HG03342 (cell line): ENCODE results near the gene UBE2R2.
"Not testable (repeated sequence)": the region's sequence is repeated elsewhere in the genome, so short reads cannot be mapped to it uniquely, and the experiment has no call there.

Experiments
- ATAC-seq: cut with Tn5 transposase; IDR thresholded peaks from one replicate; pipeline ENCODE4 v1.9.1; 2021; ENCODE audit warnings: mild to moderate bottlenecking, moderate library complexity; ENCODE audit not compliant: unreplicated experiment

Gene UBE2R2

DNA sequence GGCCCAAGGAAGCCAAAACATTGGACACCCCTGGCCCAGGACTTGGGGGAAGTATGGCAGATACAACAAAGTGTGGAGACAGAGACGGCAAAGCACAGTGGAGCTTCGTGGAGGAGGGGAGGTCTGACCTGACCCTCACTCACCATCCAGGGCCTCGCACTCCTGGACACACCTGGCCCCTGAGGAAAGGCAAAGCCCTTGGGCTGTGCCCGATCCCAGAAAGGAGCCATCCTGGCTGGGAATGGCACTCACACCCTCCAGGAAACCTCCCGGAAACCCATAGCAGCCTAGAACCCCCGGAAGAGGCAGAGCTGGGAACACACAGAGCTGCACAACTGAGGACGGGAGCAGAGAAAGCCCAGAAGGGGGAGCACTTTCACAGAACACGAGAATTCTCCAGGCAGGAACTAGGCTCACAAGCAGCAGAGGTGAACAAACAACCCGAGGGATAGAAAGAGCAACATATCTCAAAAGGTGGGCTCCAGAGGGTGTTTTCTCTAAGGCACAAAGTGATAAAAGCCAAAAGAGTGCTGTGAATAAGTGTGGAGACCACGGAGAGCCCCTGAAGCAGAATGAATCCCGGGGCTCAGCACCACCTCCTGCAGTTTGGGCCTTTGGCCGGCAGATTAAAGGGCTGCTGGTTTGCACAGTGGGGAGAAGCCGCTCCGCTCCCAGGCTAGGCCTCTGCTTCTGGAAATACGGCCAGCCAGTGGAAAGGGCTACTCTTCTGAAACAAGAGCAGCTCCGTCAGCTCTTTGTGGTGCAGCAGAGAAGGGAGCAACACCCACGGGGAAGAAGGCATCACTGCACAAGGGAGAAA, 108.2 kb downstream of the UBE2R2 start:
- no peak for ATAC-seq

DNA sequence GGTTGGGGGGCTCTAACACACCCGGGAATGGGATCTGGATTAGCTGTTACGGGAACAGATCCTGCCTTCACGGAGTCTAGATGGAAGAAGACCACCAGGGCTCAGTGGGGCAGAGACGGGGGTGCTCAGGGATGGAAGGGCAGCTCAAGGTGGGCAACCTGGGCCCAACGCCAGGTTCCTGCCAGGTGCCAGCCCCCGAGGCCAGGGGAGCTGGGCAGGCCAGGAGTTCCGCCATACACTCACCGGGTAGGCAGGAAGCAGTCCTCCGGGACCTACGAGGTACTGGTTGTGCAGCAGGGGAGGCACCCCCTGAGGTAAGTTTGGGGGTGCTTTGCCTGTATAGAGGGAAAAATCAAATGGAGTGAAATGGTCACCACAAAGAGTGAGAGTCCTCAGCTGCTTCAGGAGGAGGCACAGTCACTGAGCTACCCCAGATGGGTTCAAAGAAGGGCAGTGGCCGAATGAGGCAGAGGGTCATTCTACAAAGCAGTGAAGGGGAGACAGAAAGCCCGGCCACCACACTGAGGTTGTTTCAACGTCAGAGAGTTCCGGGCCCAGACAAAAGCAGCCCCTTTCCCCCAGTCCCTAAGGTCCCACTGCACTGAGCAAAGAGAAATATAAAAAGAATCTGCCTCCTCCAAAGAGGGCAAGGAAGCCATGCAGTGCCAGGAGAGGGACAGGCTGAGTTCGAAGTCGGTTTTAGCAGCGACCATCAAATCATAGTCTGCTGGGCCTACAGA, 110.0 kb downstream of the UBE2R2 start:
- no peak for ATAC-seq

DNA sequence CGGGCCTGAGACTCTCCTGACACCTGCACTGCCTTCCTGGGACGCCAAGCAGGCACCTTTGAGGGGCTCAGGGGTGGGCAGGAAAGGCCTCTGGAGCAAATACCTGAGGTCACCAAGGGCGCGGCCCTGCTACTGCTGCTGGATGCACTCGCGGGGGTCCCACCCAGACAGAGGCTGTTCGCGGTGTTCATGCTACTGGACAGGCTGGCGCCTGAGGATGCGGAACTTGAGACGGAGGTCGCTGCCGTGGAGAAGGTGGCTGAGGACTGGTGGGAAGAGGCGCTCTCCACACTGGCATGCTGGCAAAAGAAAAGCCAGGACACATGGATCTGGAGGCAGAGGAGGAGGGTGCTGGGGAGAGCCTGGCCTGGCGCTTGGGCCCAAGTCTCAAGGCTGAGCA, 110.7 kb downstream of the UBE2R2 start:
- no peak for ATAC-seq

DNA sequence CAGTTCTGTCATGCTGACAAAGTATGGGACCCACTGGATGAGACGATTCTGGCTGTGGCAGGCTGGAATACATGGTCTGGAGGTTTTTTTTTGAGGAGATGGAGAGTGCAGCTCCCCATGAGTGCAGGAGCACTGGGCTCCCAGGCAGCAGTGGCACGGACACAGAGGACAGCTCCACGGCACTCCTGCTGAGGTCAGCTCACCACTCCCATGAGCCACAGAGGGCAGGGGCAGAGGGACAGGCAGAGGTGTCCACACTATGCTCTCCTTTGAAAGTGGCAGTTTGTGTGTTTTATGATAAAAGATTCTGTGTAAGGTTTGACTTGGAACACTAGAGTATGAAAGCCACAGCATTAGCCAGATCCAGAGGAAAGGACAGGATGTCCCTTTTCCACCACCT, 114.4 kb downstream of the UBE2R2 start:
- no peak for ATAC-seq

DNA sequence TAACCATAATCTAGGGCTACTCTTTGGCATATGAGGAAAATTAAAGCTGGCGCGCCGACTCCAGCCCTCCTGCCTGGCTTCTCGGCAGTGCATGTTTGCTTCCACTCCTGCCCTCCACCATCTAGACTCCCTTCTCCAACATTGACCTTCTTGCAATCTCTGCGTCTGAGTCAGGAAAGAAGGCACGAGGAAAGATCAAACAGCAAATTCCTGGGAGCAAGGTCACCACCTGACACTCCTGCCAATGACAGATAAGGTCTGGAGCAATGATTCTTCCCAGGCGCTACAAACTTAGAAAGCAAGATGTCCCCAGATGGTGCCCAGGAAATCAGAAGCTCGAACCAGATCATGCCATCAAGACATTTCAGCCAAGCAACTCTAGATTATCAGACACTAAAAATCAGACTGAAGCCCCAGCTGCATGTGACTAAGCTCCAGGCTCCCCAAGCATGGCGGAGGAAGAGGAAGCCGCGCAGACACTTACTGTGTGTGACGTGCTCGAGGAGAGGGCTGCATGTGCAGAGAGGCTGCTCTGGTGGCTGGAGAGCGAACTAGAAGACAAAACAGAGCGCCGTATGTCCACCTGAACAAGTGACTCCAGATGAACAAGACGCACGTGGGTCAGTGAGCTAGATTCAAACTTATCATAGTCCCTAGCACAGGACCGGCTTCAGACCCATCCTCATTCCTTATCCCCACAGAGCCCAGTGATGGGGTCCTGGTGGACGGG, 115.3 kb downstream of the UBE2R2 start:
- ATAC-seq, result no peak

DNA sequence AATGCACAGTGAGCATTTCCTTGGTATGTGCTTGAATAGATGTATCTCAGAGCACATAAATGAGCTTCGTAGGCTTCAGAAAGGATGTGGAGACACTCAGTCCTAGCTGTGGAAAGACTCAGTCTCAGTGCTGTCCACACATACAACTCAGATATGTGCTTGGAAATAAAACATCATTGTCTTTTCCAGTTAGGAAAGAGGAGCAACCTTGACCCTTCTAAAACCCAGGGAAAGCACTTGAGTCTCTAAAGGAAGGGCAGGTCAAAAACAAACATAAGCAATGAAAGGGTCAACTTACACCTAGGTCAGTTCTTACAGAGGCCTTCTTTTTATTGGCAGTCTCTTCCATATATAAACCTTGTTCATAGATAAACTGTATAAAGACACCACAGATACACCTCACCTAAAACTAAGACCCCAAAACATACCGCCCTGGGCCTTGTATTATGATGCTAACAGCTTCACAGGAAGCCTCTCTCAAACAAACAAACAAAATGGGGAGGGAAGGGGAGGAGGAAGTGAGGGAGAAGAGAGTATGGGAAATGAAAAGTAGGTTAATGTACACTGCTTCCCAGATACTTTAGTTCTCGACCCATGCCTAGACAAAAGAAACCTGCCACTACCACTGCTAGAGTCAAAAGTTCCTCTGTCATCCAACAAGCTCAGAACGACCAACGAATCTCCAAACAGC, 117.4 kb downstream of the UBE2R2 start:
- ATAC-seq, result no peak

DNA sequence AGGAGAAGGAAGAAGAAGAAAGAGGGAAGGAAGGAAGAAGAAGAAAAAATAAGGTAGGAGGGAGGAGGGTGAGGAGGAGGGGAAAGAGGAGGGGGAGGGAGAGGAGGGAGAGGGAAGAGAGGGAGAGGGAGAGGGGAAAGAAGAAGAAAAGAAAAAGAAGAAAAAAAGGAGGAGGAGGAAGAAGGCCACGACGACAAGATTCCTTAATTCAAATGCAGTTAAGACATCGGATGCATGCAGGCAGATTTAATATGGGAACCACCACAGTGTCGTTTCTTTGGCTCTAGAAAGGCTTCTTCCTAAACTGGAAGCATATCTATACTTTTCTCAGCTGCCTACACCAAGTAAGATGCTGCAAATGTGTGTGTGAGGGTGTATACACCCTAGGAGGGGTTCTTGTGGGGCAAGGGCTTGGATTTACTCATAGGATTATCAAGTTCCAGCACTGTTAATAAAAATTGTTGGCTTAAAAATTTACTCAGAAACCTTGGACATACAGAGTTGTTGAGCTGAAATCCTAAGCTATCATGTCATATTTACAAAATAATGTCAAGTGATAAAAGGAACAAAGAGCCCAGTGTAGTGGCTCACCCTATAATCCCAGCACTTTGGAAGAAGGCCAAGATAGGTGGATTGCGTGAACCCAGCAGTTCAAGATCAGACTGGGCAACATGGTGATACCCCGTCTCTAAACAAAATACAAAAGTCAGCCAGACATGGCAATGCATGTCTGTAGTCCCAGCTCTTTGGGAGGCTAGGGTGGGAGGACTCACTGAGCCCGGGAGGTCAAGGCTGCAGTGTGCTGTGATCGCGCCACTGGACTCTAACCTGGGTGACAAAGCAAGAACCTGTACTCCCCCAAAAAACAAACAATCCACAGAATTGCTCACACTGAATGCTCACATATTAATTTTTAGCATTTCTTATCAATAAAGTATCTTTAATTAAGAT, 123.2 kb downstream of the UBE2R2 start:
- ATAC-seq, result no peak

DNA sequence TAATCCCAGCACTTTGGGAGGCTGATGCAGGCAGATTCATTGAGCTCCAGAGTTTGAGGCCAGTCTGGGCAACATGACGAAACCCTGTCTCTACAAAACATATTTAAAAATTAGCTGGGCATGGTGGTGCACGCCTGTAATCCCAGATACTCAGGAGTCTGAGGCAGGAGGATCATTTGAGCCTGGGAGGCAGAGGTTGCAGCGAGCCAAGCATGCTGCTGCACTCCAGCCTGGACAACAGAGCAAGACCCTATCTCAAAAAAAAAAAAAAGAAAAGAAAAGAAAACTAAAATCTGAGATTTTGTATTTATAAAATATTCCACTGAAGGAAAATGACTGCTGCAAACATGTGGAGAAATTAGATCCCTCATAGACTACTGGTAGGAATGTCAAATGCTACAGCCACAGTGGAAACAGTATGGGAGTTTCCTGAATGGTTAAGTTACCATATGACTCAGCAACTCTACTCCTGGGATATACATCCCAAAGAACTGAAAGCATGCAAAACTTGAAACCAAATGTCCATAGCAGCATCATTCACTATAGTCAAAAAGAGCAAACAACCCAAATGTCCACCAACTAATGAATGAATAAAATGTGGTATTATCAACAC, 125.6 kb downstream of the UBE2R2 start:
- no peak for ATAC-seq

DNA sequence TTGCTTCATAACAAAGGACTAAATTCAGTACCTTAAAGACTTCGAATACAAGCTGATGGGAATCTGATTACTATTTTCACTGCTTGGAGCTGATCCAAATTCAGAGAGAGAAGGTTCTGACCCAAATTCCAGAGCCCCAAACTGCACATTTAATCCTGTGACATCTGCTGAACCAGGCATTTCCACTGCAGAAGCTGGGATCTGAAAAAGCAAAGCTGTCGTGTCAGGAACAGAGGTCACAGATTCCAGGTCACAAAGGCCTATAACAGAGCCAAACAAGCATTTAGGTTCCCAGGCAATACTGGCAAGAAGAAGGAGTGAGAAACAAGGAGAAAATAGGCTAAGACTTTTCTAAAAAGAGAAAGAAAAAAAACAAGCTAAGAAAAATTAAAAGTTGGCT, 126.4 kb downstream of the UBE2R2 start:
- no peak for ATAC-seq

DNA sequence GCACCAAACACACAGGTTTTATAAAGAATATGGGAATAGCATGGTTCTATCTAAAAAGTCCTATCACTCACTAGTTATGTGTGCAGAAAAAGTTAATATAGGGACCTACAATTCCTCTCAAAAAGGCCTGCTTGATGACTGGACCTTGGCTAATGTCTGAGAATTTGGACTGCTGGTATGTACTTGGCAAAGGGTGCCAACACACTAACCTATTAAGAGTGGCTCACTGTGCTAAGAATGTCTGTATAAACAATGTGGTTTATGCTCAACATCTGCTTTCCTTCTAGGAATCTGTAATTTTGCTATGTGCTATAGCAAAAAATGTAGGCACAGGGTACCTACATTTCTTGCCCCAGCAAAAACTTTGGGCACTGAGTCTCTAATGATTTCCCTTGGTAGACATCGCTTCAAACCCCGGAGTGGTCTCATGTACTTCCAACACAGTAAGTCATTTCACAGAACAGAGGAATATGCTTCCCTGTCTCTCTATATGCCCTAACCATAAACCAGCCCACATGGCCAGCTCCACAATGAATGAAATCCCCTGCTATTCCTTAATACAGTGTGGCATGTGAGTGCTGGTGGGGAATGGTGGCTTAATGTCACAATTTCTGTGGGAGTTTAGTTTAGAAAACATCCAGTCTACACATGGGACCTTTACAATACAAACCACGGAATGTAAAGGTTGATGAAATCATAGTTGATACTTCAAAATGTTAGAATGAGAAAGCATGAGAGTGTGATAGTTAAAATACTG, 130.0 kb downstream of the UBE2R2 start:
- ATAC-seq, result no peak

DNA sequence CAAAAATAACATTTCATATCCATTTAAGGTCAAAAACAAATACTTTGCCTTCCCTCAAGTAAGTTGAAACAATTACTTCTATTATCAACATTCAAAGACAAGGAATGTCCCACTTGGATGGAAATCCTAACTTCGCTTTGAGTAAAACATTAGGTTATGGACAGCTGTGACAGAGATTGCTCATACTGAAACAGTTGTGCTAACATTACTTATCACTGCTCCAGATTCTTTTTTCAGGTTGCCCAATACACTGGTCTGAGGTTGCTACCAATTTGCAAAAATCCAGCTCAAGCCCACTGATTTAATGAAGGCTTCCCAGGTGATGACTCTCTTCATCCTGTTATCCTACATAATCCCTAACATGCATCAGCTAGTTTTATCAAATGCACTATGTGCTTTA, 133.4 kb downstream of the UBE2R2 start:
- no peak for ATAC-seq

DNA sequence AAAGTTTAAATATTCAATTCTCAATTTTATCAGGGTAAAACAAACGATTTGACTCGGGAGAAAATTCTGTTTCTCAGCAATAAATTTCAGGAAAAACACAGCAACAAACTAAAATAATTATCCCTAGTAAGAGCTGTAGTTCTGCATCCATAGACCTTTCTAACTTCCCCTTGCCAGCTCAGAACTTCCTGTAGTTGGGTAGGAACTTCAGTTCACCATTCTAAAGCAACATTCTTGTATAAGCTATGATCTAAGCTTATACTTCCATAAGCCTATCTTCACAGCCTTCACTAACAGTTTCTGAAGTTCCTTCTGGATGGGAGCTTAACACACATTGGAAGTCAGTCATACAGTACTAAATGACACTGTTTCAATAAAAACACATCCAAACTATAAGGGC, 135.1 kb downstream of the UBE2R2 start:
- no peak for ATAC-seq

DNA sequence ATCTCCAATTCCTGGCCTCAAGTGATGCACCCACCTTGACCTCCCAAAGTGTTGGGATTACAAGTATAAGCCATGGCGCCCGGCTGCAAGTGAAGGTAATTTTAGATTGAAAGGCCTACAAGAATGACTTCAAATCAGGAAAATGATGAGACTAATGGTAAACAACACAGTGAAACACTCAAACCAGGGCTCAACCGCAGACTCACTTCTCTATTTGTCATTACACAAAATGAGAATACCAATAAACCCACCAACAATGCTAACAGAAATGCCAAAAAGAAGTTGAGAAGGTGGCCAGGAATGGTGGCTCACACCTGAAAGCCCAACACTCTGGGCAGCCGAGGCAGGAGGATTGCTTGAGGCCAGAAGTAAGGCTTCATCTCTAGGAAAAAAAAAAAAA, 139.6 kb downstream of the UBE2R2 start:
- no peak for ATAC-seq

DNA sequence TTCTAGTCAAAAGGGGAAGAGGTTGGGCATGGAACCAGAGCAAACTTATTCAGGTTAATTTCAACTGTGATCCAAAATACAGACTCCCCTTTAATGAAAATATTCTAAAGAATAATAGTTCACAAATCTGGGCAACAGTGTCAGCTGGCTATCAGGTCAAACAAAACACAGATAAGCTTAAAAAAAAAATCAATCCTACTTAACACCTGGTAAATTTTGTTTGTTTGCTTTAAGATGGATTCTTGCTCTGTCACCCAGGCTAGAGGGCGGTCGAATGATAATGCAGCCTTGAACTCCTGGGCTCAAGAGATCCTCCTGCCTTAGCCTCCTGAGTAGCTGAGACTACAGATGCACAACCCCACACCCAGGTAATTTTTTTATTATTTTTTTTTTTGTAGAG, 142.8 kb downstream of the UBE2R2 start:
- no peak for ATAC-seq

DNA sequence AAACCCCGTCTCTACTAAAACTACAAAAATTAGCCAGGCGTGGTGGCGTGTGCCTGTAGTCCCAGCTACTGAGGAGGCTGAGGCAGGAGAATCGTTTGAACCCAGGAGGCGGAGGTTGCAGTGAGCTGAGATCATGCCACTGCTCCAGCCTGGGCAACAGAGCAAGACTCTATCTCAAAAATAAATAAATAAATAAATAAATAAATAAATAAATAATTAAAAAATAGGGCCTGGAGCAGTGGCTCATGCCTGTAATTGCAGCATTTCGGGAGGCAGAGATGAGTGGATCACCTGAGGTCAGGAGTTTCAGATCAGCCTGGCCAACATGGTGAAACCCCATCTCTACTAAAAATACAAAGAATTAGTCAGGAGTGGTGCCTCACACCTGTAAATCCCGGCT, 145.5 kb downstream of the UBE2R2 start:
- not testable (repeated sequence) for ATAC-seq

DNA sequence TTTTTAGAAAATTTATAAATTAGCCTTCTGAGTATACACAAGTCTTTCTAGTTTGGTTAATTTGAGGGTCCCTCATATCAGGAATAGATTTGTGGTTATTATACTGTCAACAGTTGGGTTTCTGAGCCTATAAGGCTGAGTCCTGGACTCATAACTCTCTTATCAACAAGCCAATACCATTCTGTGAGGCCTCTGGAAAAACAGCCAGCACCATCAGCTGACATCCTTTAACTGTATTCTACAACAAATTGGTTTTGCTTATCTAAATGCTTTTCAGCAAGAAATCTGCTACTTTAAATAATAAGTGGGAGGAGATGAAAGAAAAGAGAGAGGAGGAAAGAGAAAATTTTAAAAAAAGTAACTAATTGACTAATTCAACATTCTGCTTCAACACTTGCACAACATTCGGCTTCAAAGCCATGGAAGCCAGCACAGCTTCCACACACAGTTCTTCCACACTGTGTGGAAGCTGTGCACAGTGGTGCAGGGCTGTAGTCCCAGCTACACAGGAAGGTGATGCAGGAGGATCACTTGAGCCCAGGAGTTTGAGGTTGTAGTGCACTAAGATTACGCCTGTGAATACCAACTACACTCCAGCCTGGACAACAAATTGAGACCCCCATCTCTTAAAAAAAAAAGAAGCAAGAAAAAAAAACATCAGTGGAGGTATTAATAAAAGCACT, 147.3 kb downstream of the UBE2R2 start:
- ATAC-seq, result no peak
